NCI-H2196 treated with DMSO at 0.1 percent for 48 hours (cell line): ENCODE measurements around the gene SMARCD2.
"Not testable (repeated sequence)": the region's sequence is repeated elsewhere in the genome, so short reads cannot be mapped to it uniquely, and the experiment has no call there.

ENCODE experiments used
- DNase-seq: peaks from one replicate; lab custom pipeline; 2025; ENCODE audit not compliant: unreplicated experiment; lab: John Stamatoyannopoulos, UW

The SMARCD2 gene

GRCh38 chr17:63816123-63816522 lies 26.4 kb downstream of the SMARCD2 start:
- no peak for DNase-seq

GRCh38 chr17:63809970-63810369 lies 32.5 kb downstream of the SMARCD2 start:
- no peak for DNase-seq

- DNase-seq, result no peak
Observed at GRCh38 chr17:63805591-63805990, 36.9 kb downstream of the SMARCD2 start.

GRCh38 chr17:63804328-63804727 lies 38.2 kb downstream of the SMARCD2 start:
- DNase-seq, result no peak

- DNase-seq, result no peak
Observed at GRCh38 chr17:63800783-63801182, 41.7 kb downstream of the SMARCD2 start.

- no peak for DNase-seq
Observed at GRCh38 chr17:63798572-63799106, 43.8 kb downstream of the SMARCD2 start.

GRCh38 chr17:63796375-63796774 lies 46.1 kb downstream of the SMARCD2 start:
- not testable (repeated sequence) for DNase-seq

- DNase-seq, result no peak
Observed at GRCh38 chr17:63792055-63792729, 50.3 kb downstream of the SMARCD2 start.

- DNase-seq, result no peak
Observed at GRCh38 chr17:63790057-63790456, 52.4 kb downstream of the SMARCD2 start.

GRCh38 chr17:63786971-63787711 lies 55.3 kb downstream of the SMARCD2 start:
- no peak for DNase-seq

GRCh38 chr17:63786117-63786516 lies 56.4 kb downstream of the SMARCD2 start:
- DNase-seq, result no peak

GRCh38 chr17:63785556-63785955 lies 56.9 kb downstream of the SMARCD2 start:
- no peak for DNase-seq

- DNase-seq, result no peak
Observed at GRCh38 chr17:63783522-63783921, 59.0 kb downstream of the SMARCD2 start.
